ENCODE data around the gene CHAC1.

Gene CHAC1

DNA sequence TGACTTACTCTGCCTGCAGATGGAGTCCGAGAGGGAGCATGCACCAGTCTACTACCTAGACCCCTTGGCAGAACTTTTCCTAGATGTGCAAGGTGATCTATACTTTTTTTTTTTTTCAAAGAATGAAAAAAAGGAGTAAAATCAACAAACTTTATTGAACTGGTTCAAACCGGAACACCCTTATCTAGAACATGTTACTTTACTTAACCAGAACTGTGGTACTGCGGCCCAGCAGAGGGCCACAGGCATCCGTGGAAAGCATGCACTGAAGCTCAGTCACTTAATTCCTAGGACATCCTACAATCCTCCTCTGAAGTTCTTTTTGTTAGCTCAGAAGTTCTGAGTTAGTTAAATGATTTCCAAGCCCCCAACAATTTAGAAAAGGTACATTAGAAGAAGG, 21.6 kb downstream of the CHAC1 start:
- Histone ChIP-seq H3K27ac (no peak overlapping the region), H3K4me3 (no peak overlapping the region)

DNA sequence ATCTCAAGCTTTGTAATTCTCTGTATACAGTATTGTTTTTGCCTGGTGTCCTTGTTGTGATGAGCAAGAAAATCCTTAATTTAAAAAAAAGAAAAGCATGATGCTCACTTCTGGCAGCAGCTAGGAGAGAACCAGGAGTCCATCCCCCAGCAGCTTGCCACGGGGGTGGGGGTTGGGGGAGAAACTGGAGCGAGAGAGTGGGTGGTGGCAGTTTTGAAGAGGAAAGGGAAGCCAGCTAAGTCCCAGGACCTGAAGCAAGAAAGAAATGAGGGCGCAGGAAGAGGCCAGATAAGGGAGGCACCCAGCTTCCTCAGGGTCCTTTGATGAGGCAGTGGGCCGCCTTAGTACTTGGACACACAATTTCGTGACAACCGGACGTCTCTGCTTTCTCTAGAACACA, 23.5 kb downstream of the CHAC1 start:
- Histone ChIP-seq H3K27ac (no peak overlapping the region), H3K4me3 (no peak overlapping the region)

DNA sequence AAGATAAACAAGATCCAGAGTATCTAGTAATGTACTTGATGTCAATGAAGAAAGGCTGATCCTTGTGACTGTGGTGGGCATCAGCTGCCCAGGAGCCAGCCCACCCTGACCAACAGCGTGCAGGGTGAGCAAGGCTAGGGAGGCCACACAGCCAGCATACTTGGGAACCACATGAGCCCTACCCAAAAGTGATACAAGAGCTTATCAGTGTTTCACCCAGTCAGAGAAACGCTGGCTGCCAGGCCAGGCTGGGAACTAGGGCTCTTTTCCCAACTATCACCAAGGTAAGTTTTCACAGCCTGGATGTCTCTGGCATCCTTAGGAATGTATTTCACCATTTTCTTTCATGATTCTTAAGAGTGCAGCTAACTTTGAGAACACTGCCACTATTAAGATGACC, 24.9 kb downstream of the CHAC1 start:
- Histone ChIP-seq H3K4me3 (no peak overlapping the region), H3K27ac (no peak overlapping the region)

DNA sequence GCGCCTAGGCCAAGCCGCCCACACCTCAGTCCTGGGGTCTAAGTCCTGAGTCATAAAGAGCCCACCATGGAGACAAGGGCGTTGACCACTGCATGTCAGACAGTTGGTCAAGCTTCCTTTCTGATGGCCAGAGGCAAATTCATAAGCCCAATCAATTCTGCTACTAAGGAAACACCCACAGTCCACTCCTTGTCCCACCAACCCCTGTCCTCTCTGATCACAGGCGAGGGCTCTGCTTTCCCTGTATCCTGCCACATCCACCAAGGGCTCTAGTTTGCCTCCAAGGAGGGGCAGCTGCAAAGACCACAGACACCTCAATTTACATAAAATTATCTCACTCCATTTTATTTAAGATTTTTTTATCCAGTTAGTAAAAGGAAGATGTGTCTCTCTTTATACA, 25.3 kb downstream of the CHAC1 start:
- no peak overlapping the region for H3K4me3 ChIP-seq
- no peak overlapping the region for H3K27ac ChIP-seq

DNA sequence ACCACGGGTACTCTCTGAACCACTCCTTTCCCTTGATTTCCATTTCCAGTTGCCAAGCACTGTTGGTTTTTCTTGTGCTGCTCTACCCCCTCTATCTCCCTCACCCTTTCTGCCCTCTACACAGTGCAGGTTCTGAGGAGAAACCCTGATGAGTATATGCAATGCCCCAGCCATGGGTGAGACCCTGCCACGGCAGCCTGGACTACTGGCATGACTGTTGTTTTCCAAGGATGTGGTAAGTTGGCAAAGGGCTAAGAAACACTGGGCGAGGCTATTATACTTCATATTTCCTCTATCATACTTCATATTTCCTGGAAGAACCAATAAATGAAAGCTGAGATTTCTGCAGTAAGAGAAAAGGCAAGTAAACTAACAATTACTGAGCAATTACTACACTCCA, 27.9 kb downstream of the CHAC1 start:
- Histone ChIP-seq H3K4me3 (no peak overlapping the region), H3K27ac (no peak overlapping the region)

DNA sequence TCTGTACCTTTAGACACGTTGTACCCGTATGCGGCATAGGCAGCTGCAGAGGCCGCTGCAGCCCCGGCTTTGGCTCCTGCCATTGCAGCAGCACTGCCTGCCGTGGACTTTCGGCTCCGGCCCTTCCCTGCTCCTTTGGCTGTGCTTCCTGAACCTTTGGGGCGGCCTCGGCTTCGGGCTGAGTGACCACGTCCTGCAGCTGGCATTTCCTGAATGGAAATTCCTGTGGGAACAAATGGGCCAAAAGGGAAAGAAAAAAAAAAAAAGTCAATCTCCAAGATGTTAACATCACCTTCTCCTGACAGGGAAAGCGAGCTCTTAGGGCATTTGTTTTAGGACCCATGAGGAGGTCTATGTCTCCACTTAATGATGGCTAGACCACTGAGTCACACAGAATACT, 29.6 kb downstream of the CHAC1 start:
- H3K27ac ChIP-seq: peak overlapping the region in 3 of 21 experiments; percentile 16 to 49 (median 26)
- no peak overlapping the region for H3K4me3 ChIP-seq

DNA sequence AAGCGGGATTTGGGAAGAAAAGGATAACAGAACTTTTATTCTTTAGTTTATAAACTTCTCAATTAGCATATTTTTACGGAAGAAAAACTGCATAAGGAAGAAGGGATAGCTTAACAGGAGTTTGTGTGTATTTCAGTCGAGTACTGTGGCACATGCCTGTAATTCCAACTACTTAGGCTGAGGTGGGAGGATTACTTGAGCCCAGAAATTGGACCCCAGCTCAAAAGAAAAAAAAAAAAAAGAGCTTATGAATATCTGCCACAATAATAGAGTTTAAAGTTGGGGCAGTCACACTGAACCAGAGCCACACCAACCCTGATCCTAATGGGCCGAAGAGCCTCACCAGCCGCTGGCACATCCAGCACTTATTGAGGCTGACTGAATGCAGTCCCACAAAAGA, 31.1 kb downstream of the CHAC1 start:
- no peak overlapping the region for H3K4me3 ChIP-seq
- H3K27ac ChIP-seq: peak overlapping the region in 3 of 21 experiments; percentile 27 to 34 (median 30)

DNA sequence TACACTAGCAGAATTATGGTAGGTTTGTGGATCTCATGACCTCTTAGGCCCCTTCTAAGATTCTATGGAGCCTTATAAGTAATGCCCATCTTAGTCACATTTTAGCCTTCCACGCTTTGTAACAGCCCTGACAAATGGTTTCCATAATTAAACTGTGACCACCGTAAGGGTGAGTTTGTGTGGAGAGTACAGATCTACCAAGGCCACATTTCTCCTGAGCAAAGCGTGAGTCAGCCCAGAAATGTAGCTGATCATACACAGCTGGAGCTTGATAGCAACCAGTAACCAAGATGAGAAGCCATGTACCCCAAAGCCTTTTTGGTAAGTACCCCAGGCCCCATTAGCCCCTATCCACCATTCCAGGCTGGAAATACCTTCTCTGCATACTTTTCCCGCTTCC, 31.7 kb downstream of the CHAC1 start:
- no peak overlapping the region for H3K4me3 ChIP-seq
- H3K27ac ChIP-seq: peak overlapping the region in 5 of 21 experiments; percentile 8 to 58 (median 27)

DNA sequence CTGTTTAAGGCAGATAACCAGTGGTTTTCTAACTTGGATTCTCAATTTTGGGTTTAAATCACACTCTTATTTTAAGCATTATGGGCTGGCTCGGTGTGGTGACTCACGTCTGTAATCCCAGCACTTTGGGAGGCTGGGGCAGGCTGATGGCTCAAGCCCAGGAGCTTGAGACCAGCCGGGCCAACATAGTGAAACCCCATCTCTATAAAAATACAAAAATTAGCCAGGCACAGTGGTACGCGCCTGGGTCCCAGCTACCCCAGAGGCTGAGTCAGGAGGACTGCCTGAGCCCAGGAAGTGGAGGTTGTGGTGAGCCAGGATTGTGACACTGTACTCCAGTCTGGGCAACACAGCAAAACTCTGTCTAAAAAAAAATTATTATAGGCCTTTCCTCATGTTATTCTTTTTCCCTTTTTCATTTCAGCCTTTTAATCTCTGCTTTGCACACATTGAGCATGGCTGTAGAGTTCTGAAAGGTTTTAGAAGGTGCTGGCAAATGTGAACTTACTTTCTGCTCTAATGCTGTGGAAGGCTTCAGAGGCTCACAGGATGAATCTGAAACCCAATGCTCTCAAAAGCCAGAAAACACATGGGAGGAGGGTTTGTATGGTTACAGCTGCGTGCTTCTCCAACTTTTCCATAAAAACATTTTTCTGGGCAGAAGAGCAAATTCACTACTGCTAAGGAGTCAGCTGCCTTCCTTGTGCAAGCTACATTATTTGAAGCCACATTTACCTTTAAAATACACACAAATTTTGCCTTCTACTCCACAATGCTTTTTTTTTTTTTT, 32.5 kb downstream of the CHAC1 start:
- H3K27ac ChIP-seq: peak overlapping the region in 5 of 21 experiments; percentile 6 to 65 (median 20)

DNA sequence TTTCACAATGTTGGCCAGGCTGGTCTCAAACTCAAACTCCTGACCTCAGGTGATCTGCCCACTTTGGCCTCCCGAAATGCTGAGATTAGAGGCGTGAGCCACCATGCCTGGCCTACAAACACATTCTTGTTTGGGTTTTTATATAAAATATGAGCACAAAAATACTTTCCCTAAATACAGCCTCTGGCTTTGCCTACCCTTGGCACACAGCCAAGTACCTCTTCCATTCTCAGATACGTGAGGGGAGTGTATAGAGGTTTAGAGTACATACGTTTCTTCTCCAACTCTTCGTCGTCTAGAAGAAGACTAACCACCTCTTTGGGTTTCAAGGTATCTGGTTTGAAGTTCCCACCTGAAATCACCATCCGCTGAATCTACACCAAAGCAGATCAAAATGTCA, 33.5 kb downstream of the CHAC1 start:
- no peak overlapping the region for H3K4me3 ChIP-seq
- peak overlapping the region in 1 of 21 experiments; percentile 30 for H3K27ac ChIP-seq

More for the DNA sequence above, 32.5 kb downstream of the CHAC1 start:
- H3K4me3 ChIP-seq: no peak overlapping the region

DNA sequence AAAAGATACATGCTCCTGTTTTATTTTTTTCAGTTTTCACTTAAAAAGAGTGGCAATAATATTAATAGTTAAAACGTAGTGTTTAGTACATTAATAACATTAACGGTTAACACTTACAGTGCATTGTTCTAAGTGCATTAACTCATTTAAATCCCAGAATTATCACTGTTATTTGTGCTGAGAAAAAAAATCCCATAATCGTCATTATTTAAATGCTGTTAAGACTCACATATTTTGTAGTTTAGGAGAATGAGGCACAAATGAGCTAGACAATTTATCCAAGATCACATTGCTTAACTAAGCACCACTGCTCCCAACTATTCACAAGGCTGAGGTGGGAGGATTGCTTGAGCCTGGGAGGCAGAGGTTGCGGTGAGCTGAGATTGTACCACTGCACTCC, 34.9 kb downstream of the CHAC1 start:
- Histone ChIP-seq H3K27ac (no peak overlapping the region), H3K4me3 (no peak overlapping the region)

DNA sequence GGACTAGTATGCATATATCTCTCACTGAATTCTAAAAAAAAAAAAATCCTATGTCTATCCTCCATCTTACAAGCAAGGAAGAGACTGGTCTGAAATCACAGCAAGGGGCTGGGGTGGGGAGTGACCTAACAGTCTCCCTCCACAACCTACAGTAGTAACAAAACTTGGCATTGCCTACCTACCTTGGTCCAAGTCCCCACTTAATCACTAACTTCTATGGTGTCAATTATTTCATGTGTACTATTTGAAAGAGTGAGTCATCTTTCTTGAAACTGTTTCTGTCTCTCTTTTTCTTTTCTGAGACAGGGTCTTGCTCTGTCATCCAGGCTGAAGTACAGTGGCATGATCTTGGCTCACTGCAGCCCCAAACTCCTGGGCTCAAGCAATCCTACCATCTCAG, 36.8 kb downstream of the CHAC1 start:
- Histone ChIP-seq H3K27ac (no peak overlapping the region), H3K4me3 (no peak overlapping the region)

DNA sequence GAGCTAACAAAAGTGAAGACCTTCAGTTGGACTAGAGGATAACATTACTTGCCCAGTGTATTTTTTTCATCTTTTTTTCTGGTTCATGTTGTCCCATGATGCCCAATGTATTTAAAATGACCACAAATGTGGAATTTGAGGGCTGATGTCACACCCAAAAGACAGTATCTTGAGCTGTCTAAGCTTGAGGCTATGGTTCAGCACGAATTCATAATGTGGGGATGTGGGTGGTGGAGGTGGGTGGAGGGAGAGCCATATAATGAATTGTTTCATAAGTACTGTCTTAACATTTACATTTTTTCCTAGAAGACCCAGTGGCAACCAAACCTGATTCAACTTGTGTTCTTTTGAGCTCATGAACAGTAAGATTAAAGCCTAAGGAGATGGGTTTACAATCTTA, 37.5 kb downstream of the CHAC1 start:
- Histone ChIP-seq H3K4me3 (no peak overlapping the region), H3K27ac (no peak overlapping the region)

DNA sequence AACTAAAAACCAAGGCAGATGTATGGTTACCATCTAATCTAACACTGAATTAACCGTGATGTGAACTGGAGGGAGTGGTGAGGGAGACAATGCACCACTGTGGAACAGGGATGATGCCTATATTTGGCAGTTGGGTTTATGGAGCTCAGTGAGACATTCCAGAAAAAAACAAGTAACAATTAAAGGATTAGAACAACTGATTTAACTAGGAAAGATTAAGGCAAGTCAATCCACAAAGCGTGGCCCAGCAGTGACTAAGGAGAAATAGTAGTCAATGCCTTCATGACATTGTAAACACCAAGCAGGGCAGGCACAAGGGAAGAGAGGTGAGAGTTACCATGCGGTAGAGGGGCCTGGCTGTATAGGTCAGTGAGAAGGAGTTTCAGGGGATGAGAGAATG, 38.1 kb downstream of the CHAC1 start:
- no peak overlapping the region for H3K27ac ChIP-seq
- H3K4me3 ChIP-seq: no peak overlapping the region

DNA sequence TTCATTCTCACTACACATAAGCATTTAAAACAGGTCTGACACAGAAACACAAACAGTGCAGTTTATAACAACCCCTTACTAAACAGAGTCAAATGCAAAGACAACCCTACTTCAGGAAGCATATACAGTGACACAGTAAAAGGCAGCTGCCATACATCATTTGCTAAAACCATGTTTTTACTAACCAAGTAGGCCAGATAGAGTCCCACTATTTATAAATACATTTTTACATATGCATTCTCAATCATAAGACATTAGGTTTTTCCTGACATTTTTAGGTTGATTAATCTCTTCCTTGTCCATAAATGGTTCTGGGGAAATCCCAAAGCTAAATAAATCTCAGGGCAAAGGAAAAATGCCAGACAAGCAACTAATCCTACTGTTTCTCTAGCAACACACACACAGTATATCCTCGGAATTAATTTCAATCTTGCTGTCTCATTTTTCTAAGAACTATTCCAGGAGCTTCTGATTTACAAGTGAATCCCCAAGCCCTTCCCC, 39.0 kb downstream of the CHAC1 start:
- no peak overlapping the region for H3K27ac ChIP-seq
- no peak overlapping the region for H3K4me3 ChIP-seq

DNA sequence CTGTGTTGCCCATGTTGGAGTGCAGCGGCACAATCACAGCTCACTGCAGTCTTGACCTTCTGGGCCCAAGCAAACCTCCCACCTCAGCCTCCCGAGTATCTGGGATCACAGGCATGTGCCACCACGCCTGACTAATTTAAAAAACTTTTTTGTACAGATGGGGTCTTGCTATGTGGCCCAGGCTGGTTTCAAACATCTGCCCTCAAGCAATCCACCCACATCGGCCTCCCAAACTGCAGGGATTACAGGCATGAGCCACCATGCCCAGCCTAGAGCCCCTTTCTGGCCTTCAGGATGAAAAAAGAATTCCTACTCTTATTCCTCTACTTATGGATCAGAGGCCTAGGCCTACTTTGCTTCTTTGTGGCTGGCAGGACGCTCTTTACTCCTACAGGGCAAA, 39.6 kb downstream of the CHAC1 start:
- no peak overlapping the region for H3K27ac ChIP-seq
- H3K4me3 ChIP-seq: no peak overlapping the region

DNA sequence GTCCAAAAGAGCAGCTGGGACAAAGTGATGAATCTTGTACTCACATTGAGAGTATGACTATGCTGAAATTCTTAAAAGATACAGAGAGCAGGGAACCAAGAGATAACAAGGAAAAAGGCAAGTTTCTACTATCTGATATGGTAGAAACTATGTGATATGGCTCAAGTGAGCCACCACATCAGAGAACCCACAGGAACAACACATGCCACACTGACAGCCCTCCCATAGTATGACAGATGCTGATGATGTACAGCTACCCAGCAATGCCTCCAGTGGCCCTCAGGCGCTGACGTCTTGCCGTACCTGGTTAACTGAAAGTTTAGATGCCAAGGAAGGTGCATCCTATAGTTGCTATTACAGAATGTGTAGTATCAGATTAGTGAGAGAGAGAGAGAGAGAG, 42.4 kb downstream of the CHAC1 start:
- Histone ChIP-seq H3K27ac (no peak overlapping the region), H3K4me3 (no peak overlapping the region)

DNA sequence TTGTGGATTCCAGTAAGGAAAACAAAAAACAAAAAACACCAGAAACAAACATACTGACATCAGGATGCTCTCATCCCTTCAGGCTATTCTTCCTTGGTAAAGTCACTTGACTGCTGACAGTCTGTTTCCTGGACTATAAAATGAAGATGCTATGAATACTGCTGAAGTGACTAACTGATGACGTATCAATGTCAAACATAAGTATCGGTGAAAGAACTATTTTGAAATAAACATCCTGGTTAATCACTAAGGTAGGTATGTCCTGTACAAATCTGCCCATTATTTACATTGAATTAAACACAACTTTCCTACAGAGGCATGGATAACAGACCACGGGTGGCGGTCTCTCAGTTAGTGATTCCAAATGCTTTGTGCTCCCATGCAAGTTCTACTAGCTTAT, 45.9 kb downstream of the CHAC1 start:
- Histone ChIP-seq H3K4me3 (no peak overlapping the region), H3K27ac (no peak overlapping the region)

DNA sequence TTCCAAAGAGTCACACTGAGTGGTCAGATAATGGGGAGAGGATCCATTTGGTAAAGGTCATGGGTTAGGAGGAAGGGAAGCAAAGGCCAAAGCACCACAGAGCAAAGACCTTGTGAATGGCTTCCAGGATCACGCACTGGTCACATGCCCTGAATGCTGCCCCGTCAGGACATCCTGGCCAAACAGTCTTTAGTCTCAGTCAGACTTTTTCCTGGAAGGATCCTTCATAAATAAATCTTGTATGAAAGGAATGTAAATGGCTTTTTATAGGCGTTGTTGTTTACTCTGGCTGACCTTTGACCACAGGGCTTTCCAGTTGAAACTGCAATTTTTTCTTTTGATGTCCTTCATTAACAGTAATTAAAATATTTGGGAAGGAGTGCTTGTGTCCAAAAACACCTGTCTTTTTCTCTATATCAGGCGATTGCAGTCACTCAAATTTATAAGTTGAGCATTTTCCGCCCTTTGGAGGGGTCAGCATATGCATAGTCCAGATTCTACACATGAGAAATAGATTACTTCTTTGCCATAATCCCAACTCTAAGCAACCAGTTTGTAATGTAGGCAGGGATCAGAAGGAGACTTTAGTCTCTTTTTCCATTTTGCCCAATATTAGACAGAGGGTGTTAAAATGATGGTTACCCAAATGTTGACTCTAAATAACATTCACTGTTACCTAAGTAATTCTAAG, 48.4 kb downstream of the CHAC1 start:
- peak overlapping the region in 1 of 21 experiments; percentile 51 for H3K27ac ChIP-seq
- no peak overlapping the region for H3K4me3 ChIP-seq

DNA sequence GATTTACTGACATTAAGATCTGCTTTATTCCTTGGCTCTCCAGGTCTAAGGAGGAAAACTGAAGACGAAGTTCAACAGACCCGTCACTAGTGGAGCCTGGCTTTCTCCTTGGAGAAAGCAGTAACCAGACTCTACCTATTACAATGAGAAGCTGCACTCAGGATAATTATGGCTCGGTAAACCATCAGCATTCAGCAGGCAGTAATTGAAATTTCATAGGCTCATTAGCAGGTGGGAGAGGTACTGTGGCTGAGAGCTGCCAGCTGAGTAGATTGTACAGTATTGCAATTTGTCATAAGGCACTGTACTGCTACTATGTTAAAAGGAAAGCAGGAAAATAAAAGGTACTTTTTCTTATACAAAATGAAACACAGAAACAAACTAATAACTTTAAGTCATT, 51.2 kb downstream of the CHAC1 start:
- Histone ChIP-seq H3K4me3 (no peak overlapping the region), H3K27ac (no peak overlapping the region)

Data from skin epidermis (tissue), 12 donors.